Gastroesophageal sphincter (tissue), 4 donors: Measurements from ENCODE around the gene LY9. TPM values are rescaled to one million over a fixed set of nuclear protein-coding genes. Genes with fewer than 3 reads are reported as not detected.

ENCODE experiments used
- ATAC-seq: fragments of 150-250 bp; one replicate; pipeline ENCODE4 v1.9.1; 2016; ENCODE audit warnings: mild to moderate bottlenecking, moderate library complexity
- H3K27ac ChIP-seq, 4 donors: fragments of 200-600 bp; sonication (generic) in 3 of 4; 1 replicate in 3 of 4; 2 replicates in 1 of 4; pipeline ENCODE4 v1.5.1; 2016 to 2019
- H3K27me3 ChIP-seq: fragments of 200-600 bp; sonication (generic); one replicate; pipeline ENCODE4 v1.5.1; 2019
- H3K36me3 ChIP-seq, 2 donors: fragments of 200-600 bp; sonication (generic); one replicate each; pipeline ENCODE4 v1.5.1; 2019; ENCODE audit warnings: control low read depth in 1 of 2
- H3K4me1 ChIP-seq, 3 donors: fragments of 200-600 bp; sonication (generic); 1 replicate in 2 of 3; 2 replicates in 1 of 3; pipeline ENCODE4 v1.5.1; 2016 to 2019; ENCODE audit warnings: control low read depth in 2 of 3
- H3K4me3 ChIP-seq, 2 donors: fragments of 200-600 bp; sonication (generic); one replicate each; pipeline ENCODE4 v1.5.1; 2019; ENCODE audit warnings: mild to moderate bottlenecking in 1 of 2, moderate library complexity in 1 of 2
- H3K9me3 ChIP-seq, 3 donors: fragments of 200-600 bp; sonication (generic); one replicate each; pipeline ENCODE4 v1.5.1; 2017 to 2019; ENCODE audit warnings: control low read depth in 2 of 3
- CTCF ChIP-seq, 4 experiments: fragments of 200-600 bp in 2 of 4; fragments of 450-650 bp in 2 of 4; sonication (generic) in 1 of 4; IDR thresholded peaks; one replicate each; pipeline ENCODE4 v1.5.1; 2017 to 2019; ENCODE audit warnings: antibody characterized with exemption in 4 of 4, mild to moderate bottlenecking in 2 of 4, moderate library complexity in 2 of 4
- EP300 ChIP-seq: sonication (generic); formaldehyde crosslinking; IDR thresholded peaks from one replicate; pipeline ENCODE4 v1.6.1; 2017; ENCODE audit warnings: antibody characterized with exemption, mild to moderate bottlenecking
- POLR2A ChIP-seq, 2 donors: fragments of 450-650 bp; IDR thresholded peaks; one replicate each; pipeline ENCODE4 v1.6.1; 2017; ENCODE audit warnings: antibody characterized with exemption in 2 of 2, mild to moderate bottlenecking in 2 of 2, moderate library complexity in 1 of 2
- POLR2AphosphoS5 ChIP-seq: sonication (generic); formaldehyde crosslinking; IDR thresholded peaks from one replicate; pipeline ENCODE4 v1.6.1; 2017; ENCODE audit warnings: antibody characterized with exemption
- WGBS, 2 donors: methylation state at CpG; one replicate each; pipeline ENCODE4 v1.1.5; 2018; ENCODE audit warnings: low coverage in 1 of 2; 5-methylcytosine and 5-hydroxymethylcytosine counted together
- total RNA-seq, 4 donors: library from RNA; depleted of rRNA; stranded (reverse); fragments of >200 nt; gene quantifications; one replicate each; pipeline ENCODE4 v1.1.0, GENCODE V29; 2016

LY9 gene
- total RNA-seq, 4 donors from 2014 or later: 0.27 to 2.4 (median 0.62) TPM; not detected in 1

- no peaks in the 10 kb centered on the region for H3K9me3 ChIP-seq
- 80 to 85% methylated on average over 1 to 2 of the region's 2 CpGs for WGBS, 2 donors
- ATAC-seq: no peak
- H3K36me3 ChIP-seq: no peaks in the 10 kb centered on the region
- no peaks in the 10 kb centered on the region for H3K27me3 ChIP-seq
- TF ChIP-seq CTCF (IDR thresholded peaks at IDR 0.05) (no peak), POLR2A (IDR thresholded peaks at IDR 0.05) (no peak), EP300 (no peak), POLR2AphosphoS5 (no peak)
- H3K4me3 ChIP-seq: no peak overlapping the region
- no peaks in the 10 kb centered on the region for H3K4me1 ChIP-seq
- H3K27ac ChIP-seq: no peak overlapping the region
These were observed 2.5 kb downstream of the LY9 start for GRCh38 chr1:160798439-160798838.

- H3K9me3 ChIP-seq: no peaks in the 10 kb centered on the region
- H3K27me3 ChIP-seq: no peaks in the 10 kb centered on the region
- no peaks in the 10 kb centered on the region for H3K4me1 ChIP-seq
- no peak for ATAC-seq
- no peak for TF ChIP-seq POLR2A (IDR thresholded peaks at IDR 0.05)
- TF ChIP-seq CTCF (IDR thresholded peaks at IDR 0.05): no peak
- H3K4me3 ChIP-seq: no peak overlapping the region
- H3K27ac ChIP-seq: no peak overlapping the region
- no peaks in the 10 kb centered on the region for H3K36me3 ChIP-seq
- WGBS, 2 donors: 88% methylated on average over 4 of the region's 5 CpGs; no CpG with 5 or more reads in 1 of the 2 donors
These were observed 3.7 kb downstream of the LY9 start for GRCh38 chr1:160799641-160800040.

- H3K4me1 ChIP-seq: no peaks in the 10 kb centered on the region
These were observed 4.2 kb downstream of the LY9 start for GRCh38 chr1:160800142-160800541.

GRCh38 chr1:160800645-160801408 is 4.9 kb downstream of the LY9 start:
- no peak for ATAC-seq
- no peak overlapping the region for H3K4me3 ChIP-seq
- WGBS, 2 donors: 38 to 51% methylated on average over 4 of the region's 4 CpGs
- H3K36me3 ChIP-seq: no peaks in the 10 kb centered on the region
- no peak overlapping the region for H3K27ac ChIP-seq
- H3K9me3 ChIP-seq: no peaks in the 10 kb centered on the region
- TF ChIP-seq POLR2A (IDR thresholded peaks at IDR 0.05) (no peak), CTCF (IDR thresholded peaks at IDR 0.05) (no peak), EP300 (no peak), POLR2AphosphoS5 (no peak)
- no peaks in the 10 kb centered on the region for H3K4me1 ChIP-seq
- H3K27me3 ChIP-seq: no peaks in the 10 kb centered on the region

More at GRCh38 chr1:160800142-160800541, 4.2 kb downstream of the LY9 start:
- WGBS, 2 donors: 92 to 93% methylated on average over 1 of the region's 1 CpG
- no peak overlapping the region for H3K4me3 ChIP-seq
- no peak overlapping the region for H3K27ac ChIP-seq
- no peaks in the 10 kb centered on the region for H3K9me3 ChIP-seq
- TF ChIP-seq CTCF (IDR thresholded peaks at IDR 0.05) (no peak), POLR2A (IDR thresholded peaks at IDR 0.05) (no peak), POLR2AphosphoS5 (no peak), EP300 (no peak)
- no peaks in the 10 kb centered on the region for H3K27me3 ChIP-seq
- no peak for ATAC-seq
- no peaks in the 10 kb centered on the region for H3K36me3 ChIP-seq

- TF ChIP-seq POLR2AphosphoS5 (no peak), CTCF (IDR thresholded peaks at IDR 0.05) (no peak), EP300 (no peak), POLR2A (IDR thresholded peaks at IDR 0.05) (no peak)
- Histone ChIP-seq H3K36me3 (no peaks in the 10 kb centered on the region), H3K4me1 (no peaks in the 10 kb centered on the region), H3K4me3 (no peak overlapping the region), H3K27me3 (no peaks in the 10 kb centered on the region), H3K27ac (no peak overlapping the region), H3K9me3 (peaks cover 0 to 11% (median 0%) of the 10 kb centered on the region in 3 donors)
- WGBS, 2 donors: 67 to 87% methylated on average over 3 of the region's 43 CpGs
- no peak for ATAC-seq
These were observed 6.0 kb downstream of the LY9 start for GRCh38 chr1:160801836-160802580.
